Activated effector memory CD4-positive, alpha-beta T cell treated with Interleukin-2 at 50 U/mL for 16 hours (primary cell): ENCODE data around the gene MED28.
A peak's percentile ranks its signal among the peaks of the same experiment; 100 is the strongest.
"Not testable (repeated sequence)": the region's sequence is repeated elsewhere in the genome, so short reads cannot be mapped to it uniquely, and the experiment has no call there.

Experiments
- DNase-seq: peaks from one replicate; pipeline ENCODE4 v3.0.0-alpha.2; 2020

The MED28 gene, protein sequence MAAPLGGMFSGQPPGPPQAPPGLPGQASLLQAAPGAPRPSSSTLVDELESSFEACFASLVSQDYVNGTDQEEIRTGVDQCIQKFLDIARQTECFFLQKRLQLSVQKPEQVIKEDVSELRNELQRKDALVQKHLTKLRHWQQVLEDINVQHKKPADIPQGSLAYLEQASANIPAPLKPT

DNA sequence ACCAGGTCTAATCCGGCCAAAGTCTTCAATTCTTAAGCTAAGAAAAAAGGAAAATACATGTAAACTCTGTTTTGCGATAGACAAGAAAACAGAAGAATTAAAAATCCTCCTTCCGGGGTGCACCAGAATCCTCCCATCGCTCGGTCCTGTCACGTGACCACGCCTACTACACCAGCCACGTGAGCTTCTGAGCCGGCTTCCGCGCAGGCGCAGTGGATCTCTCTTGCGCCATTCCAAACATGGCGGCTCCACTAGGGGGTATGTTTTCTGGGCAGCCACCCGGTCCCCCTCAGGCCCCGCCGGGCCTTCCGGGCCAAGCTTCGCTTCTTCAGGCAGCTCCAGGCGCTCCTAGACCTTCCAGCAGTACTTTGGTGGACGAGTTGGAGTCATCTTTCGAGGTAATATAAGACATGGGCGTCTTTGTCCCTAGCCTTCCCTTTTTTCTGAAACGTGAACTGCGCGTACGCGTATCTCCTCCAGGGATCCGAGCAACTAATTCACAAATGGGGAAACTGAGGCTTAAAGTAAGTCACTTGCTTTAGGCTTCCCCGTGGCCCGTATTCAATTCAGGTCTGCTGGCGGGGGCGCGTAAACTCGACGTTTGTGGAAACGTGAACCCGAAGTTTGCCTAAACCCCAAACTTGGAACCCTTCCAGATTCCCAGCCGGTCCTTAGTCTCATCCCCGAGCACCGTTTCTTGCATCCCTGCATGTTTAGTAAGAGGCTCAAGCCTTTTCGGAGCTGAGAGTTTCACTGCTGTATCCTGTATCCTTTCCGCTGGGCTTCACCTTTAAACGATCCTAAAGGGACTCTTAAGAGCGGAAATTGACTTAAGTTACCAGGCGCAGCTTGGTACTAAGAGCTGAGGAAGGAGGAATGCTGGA is at the start of gene MED28:
Gene MED28 (plus strand): TSS at position 226 of the 884 bp plus-strand sequence. CDS start 14 bp downstream, at position 240.
- peak; percentile 87 for DNase-seq

DNA sequence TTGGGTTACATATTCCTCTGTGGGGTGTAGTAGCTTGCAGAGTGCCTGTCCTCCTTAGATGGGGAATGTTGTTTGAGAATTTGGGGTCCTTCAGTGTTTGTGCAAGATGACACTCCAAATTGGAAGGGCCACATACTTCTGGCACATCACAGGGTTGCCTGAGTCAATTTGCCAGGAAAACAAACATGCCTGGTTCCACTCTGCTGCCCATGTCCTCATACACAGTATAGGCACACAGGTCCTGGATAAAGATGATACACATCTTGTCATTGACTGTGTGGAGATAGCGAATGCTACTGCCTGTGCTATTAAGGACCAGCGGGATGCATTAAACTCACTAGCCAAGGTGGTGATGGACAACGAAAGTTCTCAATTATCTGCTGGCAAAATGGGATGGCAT is 48.6 kb upstream of the MED28 start:
- DNase-seq, result no peak

DNA sequence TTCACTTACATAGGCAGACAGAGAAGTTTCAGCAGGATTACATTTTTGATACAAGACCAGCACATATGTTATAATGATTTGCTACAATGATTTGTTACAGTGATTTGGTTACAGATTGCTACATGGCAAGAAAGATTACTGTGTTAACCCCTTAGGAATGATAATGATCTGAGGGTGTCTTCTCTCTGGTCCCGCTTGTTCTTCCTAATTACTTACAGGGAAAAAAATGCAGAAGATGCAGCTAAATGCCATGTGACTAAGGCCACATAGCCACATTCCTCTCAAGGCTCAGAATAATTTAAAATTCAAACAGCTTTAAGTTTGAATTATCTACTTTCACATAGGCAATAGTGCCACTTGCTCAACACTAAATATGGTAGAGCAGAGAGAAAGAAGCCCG is 47.2 kb upstream of the MED28 start:
- no peak for DNase-seq

DNA sequence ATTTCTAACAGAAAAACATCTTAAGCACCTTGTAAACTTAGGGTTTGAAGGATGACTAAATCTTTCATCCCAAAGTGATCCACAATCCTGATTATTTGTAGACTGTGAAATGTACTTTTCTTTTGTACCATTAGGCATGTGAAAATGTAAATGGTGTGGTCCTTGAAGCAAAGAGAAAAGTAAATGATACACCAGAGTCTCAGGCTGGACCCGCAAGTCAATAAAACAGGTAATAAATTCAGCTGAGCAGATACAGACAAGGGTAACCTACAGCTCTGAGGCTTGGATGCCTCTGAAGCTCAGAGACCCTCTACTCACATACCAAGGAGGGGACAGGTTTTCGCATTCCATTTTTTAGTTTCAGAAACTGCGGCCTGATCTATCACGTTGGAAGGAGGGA is 40.2 kb upstream of the MED28 start:
- DNase-seq, result no peak

DNA sequence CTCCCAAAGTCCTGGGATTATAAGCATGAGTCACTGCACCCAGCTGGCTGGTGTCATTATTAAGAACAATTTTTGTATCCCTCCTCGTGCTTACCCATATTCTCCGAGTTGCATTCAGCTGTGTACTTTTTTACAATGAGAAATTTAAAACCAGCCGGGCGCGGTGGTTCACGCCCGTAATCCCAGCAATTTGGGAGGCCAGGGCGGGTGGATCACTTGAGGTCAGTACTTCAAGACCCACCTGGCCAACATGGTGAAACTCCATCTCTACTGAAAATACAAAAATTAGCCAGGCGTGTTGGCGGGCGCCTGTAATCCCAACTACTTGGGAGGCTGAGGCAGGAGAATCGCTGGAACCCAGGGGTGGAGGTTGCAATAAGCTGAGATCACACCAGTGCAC is 39.3 kb upstream of the MED28 start:
- DNase-seq, result not testable (repeated sequence)

DNA sequence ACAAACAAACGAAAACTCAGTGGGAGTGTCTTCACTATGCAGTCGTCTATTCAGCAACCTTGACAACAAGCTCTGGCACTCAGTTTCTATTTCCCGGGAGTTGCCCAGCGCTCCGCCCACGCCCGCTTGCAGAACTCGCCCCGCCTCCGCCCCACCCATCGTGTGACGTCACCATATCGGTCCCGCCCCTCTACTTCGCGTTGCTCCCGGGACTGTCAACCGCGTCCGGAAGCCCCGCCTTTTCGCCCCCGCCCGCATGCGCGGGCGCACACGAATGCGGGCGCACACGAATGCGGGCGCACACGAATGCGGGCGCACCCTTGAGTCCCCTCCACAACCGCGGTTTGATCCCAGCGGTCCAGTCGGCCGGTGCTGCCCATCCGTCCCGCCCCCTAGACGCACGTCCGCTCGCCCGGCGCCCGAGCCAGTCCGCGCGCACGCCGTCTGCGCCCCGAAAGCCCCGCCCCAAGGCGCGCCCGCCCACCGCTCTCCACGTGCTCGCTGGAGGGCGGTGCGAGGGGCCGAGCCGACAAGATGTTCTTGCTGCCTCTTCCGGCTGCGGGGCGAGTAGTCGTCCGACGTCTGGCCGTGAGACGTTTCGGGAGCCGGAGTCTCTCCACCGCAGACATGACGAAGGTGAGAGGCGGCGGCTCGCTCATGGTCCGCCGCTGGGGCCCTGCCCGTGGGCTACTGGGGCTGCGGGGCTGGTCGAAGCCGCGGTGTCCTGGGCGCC is 37.3 kb upstream of the MED28 start, which contains the start of gene LAP3:
Gene LAP3 (plus strand): TSS at position 267 of the 733 bp plus-strand sequence. CDS start 268 bp downstream, at position 535.
- DNase-seq, result peak; percentile 98

DNA sequence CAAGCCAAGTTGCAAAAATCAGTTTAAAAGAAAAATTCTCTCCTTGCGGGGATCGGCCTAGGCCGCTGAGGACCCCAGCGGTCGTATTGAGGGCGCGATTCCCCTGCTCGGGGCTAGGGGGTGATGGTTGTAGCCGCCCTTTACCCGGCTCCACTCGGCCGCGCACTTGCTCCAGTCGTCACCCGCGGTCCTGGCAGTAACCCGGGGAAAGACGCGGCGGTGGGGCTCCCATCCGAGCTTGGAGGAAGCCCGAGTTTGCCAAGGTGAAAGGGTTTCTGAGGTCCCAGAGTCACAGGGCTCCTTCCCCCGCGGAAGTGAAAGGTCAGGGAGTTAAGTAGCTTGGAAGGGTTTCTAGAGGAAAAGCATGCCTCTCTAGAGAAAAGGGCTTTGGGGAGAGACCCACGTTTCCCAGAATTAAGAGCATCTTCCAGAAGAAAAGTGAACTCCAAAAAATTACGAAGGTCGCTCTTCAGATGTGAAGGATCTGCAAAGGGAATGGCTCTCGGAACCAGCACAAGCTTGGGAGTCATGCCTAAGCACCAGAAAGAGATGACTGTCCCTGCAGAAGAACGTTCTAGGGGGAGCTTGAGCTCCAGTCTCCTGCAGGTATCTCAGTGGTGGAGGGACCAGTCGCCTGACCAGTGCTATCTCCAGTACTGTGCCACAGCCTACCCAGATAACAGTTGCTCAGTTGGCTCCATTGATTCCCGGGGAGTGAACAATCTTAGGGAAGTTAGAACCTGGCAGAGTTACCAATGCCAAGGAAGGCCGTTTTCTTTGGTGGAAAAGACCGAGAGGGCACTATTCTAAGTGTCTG is 36.6 kb upstream of the MED28 start:
- DNase-seq, result no peak

DNA sequence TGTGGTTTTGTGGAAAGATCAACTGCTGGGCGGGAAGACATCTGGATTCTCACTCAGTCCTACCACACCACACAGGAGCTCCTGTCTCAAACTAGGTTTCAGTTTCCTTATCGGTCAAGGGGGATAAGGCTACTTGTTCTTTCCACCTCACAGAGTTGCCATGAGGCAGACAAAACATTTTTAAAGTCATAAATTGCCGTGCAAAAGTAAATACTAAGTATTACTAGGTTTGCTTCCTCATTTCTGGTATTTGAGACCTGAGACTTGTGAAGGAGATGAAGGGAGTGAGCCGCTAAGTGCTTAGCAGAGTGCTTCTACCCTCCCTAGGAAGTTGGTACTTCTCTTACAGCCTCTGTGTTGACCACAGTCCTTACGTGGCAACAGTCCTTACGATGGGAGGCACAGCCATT is 36.0 kb upstream of the MED28 start:
- no peak for DNase-seq

DNA sequence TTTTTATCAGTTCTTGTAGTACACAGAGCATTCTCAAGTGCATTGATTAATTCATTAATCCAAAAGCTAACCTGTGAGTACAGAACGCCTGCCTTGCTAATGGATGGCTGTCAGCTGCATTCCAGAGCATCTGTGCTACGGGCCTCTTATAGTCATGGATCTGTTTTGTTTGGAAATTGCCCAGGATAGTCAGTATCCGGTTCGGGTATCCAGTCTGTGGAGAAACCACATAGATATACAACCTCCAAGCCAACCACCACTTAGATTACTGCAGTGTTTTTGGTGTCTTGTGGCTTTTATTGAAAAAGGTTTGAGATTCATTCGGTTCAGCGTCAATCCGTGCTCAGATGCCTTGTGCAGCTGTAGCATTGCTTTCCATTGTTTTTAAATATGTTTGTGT is 33.5 kb upstream of the MED28 start:
- no peak for DNase-seq

DNA sequence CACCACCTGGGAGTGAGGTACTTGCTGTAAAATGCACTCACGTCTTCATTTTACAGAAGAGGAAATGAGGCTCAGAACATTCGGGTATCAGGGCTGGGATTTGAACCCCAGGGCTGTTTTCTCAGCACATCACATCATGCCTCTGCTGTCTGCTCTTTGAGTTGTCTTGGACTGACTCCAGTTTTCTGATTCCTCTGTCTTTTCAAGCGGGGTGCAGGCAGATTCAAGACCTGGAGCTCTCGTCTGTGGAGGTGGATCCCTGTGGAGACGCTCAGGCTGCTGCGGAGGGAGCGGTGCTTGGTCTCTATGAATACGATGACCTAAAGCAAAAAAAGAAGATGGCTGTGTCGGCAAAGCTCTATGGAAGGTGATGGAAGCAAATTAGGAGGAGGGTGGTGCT is 31.2 kb upstream of the MED28 start:
- no peak for DNase-seq

DNA sequence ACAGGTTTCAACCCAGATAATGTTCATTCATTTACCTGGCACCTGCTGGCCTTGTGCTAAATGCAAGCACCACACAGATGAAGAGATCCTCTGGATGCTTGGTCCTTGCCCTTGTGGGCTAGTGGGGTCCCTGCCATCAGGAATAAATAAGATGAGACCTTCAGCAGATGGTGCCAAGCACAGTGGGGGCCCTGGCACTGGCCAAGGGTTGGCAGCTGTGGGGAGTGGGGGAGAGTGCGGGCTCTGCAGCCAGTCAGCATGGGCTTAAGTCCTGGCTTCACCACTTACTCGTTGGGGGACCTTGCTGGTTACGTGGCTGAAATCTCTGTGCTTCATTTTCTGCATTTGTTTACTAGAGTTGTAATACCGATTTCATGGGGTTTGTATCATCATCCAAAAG is 30.5 kb upstream of the MED28 start:
- no peak for DNase-seq

DNA sequence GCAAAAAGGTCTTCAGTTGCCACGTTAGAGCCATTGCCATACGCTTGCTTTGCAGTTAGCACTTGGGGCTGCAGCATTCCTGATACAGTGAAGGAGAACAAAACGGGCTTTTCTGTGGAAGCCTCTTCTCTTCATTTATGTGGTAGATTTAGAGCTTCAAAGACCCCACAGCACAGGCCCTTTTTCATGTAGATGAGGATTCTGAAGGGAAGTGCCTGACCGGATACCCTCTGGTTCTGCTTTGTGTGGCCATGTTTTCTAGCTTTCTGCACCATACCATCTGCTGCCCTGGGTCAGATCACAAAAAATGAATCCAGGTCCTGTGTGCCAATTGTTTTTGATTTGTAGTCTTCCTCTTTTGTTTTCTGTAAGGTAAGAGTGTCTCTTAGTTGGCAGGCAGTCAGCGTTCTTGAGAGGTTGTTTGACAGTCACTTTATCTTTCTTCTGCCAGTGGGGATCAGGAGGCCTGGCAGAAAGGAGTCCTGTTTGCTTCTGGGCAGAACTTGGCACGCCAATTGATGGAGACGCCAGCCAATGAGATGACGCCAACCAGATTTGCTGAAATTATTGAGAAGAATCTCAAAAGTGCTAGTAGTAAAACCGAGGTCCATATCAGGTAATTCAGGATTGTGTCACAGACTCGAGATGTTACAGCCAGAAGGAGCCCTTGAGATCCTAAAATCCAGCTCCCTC is 29.8 kb upstream of the MED28 start:
- DNase-seq, result no peak

DNA sequence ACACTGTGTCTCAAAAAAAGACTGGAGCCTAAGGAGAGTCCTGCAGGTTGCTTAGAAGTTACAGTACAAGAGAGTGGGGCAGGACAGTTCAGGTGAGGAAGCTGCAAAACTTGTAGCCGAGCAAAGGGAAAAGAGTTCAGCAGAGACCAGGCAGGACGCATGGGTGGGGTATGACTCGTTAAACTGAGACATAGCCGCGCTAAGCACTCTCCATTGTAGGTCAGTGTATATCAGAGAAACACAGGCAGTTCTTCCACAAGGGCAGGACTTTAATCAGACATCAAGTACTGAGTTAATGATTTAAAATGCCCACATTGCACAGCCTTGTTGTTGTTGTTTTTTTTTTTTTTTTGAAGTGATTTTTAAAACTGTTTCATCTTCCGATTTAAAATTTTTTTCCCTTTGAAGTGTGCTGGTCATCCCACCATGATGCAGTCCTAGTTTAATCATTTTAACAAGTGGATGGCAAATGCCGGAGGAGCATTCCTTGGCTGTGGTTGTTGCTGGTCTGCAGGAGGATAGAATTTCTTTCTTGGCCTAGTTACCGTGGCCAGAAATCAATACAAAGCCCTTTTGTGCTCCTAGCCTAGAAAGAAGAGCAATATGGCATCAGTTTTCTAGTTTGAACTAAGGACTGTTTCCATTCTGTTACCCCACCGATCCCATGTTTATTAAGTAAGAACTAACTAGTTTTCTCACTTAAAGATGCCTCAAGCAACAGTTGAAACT is 27.2 kb upstream of the MED28 start:
- DNase-seq, result no peak

DNA sequence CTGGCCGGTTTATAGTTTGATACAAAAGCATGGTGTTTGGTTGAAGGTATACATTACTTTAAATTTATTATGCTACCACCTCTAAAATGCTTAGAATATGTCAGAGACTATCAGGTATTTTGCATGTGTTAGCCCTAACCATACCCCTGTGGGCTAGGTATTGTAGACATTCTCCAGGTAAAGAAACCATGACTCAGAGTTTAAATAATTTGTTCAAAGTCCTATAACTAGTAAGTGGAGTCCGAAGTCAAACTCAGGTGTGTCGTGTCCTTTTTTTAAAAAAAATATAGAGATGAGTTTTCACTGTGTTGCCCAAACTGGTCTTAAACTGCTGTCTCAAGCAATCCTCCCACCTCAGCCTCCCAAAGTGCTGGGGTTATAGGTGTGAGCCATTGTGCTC is 25.1 kb upstream of the MED28 start:
- DNase-seq, result no peak

DNA sequence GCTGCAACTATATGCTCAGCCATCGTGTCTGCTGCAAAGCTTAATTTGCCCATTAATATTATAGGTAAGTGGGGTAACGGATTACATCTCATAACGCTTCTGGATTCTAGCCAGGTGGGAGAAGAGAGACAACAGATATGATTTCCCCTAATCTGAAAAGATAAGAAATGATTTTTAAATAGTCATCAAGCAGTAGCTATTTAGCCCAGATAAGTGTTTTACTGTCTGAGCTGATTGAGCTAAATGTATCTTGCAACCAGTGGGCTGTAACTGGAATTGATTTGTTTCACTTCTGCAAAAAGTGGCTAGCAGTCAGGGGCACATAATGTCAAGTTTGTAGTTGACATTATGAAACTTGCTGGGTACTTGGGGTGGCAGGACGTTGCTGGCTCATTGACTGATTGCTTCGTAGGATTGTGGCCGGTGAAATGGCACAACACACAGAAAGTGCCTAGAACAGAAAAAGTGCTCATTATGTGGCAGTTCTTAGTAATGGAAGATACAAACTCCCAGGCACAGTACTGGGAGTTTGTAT is 18.9 kb upstream of the MED28 start:
- DNase-seq, result no peak

DNA sequence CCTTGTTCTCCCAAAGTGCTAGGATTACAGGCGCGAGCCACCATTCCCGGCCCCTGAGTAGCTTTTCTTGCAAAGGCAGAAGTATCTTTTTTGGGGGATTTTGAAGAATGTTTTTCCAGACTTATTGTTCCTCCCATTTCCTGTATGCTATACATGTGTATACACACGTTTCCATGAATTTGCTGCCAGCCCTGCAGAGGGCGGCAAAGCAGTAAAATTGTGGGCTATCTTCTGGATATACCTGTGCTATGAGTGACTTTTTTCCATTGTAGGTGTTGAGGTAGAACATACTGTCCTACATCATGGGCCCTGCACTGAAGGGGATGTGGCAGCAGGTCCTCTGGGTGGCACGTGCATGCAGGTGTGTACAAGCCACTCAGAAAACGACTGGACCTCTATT is 16.9 kb upstream of the MED28 start:
- no peak for DNase-seq

DNA sequence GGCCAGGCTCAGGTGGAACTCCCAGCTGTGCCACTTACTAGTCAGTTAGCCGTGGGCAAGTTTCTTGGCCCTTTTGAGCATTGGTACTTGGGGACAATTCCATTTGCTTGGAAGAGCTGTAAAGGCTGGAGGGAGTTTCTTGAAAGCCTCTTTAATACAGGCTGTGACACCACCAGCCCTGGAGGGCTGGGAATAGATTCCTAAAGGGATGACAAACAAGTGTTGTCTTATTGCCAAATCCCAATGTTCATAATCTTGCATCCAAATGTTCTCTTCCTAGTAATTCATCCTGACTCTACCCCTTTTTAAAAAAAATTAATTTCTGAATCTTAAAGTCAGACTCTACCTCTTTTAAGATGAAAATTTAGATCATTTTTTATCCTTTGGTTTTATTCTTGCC is 14.6 kb upstream of the MED28 start:
- no peak for DNase-seq

DNA sequence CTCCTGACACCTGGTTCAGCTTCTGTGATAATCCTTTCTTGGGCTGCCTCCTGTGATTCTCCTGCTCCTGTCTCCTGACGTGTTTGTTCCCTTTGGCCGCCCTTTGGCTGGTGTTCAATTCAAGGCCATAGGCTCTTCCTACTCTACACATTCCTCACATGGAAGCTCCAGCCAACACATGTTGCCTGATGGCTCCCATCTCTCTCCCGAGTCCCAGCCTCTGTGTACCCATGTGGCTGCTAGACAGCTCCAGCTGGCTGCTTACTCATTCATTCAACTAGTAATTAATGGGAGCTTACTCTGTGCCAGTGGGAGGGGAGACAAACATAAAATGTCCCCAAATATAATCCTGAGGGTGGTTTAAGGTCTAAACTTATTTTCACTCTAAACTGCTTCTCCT is 9.2 kb upstream of the MED28 start:
- no peak for DNase-seq

DNA sequence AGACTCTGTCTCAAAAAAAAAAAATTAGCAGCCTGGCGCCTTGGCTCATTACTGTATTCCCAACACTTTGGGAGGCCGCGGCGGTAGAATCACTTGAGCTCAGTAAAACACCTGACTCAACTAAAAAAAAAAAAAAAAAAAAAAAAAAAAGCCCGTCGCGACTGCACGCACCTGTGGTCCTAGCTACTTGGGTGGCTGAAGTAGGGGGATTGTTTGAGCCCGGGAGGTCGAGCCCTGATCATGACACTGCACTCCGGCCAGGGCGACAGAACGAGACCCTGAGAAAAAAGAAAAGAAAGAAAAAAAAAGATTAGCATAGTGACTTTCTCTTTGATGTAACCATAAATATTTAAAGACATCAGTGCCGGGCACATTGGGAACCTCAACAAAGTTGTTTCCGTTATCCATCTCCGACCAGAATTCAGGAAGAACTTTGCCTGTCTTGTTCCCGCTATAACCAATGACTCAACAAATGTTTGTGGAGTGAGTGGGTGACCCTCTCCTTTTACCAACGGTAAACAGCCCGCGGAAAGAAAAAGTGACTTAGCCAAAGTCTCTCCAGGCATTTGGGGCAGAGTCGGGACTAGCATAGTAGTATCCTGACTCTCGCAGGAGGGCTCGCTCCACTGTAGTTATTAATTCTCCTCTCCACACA is 553 bp upstream of the MED28 start:
- peak; percentile 19 for DNase-seq

DNA sequence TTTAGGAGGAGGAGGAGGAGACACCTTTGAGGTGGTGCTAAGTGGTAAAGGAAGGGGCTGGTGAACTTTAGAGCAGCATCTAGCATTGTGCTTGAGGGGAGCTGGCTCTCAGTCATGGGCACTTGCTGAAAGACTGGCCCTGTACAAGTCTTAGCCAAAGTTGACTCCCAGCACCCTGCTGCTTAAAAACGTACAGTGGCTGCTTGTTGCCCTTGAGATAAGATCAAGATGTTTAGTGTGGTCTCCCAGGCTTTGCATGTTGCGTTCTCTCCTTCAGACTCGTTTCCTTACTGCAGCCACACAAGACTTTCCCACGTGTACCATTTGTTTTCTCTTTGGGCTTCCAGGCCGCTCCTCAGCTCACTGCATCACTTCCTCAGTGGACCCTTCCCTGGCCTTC is 1.8 kb downstream of the MED28 start:
- no peak for DNase-seq

DNA sequence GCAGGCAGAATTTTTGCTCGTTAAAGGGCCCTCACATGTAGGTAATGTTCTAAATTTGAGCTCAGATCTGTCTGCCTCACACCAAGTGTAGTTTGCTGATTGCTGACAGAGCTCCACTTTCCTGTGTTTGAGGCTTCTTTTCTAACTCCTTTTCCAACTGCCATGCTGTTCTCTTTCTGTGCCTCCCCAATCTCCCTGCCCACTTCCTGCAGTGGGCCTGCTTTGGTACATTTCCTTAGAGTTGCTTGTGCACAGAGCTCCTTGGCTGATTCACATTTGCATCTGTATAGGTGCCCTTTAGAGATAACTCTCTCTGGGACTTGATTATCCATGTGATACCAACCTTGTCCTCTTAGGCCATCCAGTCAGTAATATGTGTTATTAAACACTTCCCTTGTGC is 4.5 kb downstream of the MED28 start:
- no peak for DNase-seq
